Stimulated activated naive CD4-positive, alpha-beta T cell (primary cell): ENCODE measurements around the gene HIVEP1.
"Not testable (repeated sequence)": the region's sequence is repeated elsewhere in the genome, so short reads cannot be mapped to it uniquely, and the experiment has no call there.

Experiments
- DNase-seq, 6 experiments: peaks; one replicate each; lab custom pipeline; 2025; lab: John Stamatoyannopoulos, UW

The HIVEP1 gene

DNA sequence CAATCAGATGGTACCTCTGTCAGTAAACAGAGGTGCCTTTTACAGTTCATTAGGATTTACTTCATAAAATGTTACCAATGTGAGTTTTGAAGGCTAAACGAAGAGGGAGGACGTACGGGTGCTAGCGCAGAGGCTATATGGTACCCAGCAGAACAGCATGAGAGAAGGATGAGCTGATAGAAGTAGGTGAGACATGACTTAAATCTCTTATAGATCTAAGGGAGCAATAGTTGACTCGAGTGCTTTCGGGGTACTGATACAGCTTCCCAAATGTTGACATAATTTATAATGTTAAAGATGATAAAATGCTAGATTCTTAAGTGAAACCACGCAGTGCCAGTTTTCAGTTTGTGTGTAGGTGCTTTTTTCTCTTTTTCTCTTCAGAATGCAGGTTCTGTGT is 72.6 kb downstream of the HIVEP1 start:
- DNase-seq = no peak

DNA sequence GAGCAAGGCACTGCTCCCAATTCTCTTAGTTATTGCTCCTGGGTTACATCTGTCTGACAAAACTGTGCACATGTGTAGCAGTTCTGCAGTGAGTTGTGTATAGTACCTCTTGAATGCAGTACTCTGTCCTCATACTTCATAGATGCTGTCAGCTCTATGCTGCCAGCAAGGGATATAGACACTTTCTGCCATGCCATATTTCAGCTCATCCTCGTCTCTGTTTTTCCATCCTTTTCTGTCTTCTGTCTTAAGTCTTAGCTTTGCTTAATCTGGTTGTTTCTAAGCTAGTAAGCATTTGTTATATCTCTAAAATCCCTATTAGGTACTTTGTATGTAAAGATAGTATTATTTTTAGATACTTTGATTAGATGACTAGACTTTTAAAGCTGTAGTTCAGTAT is 76.4 kb downstream of the HIVEP1 start:
- no peak for DNase-seq

DNA sequence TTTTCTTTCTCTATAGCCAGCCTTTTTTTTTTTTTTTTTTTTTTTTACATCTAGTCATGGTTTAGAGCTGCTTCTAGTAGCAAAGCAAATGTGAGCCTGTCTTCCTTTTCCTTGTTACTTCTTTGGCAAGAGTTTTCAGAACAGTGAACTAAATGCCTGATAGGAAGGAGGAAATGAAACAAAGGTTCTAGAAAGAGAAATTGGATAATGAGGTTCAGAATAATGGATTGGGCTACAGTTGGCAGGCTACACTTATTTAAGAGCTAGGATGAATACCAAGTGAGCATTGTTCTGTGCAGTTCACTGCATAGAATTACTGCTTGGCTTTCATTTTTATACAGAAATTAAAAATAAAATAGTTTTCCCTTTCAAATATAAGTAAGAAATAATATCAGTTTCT is 78.6 kb downstream of the HIVEP1 start:
- DNase-seq = no peak

DNA sequence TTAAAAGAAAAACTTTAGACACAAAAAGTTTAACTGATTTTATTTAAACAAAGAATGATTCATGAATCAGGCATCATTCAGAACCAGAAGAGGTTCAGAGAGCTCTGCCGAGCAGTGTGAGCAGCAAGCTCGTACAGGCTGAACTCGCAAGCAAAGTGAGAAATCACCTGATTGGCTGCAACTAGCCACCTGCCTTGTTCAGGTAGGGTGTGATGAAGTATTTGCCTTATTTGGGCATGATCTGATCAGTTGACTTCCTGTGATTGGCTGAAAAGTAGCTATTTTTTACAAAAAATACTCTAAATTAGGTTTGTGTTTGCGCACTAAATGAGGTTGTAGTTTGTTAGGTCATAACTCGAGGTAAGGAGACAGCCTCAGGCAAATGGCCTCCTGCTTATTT is 80.7 kb downstream of the HIVEP1 start:
- no peak for DNase-seq

DNA sequence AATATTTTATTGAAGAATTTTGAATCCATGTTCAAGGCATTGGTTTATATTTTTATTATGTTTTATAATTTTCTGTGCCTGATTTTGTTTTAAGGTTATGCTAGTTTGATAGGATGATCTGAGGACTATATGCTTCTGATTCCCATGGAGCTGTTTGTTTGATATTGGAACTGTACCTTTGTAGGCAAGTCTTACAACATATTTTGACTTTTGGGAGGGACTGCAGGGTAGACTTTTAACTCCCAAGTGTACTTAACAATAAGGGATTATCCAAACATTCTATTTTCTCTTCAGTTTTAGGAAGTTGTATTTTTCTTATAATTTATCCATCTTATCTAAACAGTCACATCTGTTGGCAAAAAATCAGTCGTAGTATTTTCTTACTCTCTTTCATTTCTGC is 82.6 kb downstream of the HIVEP1 start:
- no peak for DNase-seq

DNA sequence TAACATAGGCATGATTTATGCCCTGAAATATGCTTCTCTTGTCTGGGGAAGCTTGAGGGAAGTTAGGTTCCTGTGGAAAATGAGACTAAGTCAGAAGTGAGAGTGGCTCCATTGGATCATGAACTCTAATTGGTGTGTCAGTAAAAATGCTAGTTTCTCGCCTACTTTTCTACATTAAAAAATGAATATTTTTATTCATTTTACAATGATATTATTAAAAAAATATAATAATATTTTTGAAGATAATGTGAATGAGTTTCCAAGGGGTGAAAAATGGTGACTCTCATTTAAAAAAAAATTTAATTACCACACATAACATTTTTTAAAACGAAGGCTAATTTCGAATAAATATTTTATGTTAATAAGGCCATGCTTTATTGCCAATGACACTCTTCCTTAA is 84.2 kb downstream of the HIVEP1 start:
- DNase-seq = no peak

DNA sequence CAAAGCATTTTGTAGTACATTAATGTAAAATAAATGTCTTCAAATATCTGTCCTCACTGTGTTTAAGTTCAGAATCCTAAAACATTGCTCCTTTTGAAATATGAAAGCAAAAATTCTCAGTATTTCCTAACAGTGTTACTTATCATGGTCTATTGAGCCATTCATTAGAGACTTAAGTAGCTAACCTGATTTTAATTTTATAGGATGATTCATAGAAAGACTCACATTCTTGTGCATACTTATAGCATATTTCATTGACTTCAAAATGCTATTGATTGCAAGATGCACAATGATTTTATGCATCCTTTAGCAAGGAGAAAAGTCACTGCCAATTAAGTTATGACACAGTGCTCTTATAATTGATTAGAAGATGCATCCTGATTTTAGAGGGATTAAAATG is 85.7 kb downstream of the HIVEP1 start:
- no peak for DNase-seq

DNA sequence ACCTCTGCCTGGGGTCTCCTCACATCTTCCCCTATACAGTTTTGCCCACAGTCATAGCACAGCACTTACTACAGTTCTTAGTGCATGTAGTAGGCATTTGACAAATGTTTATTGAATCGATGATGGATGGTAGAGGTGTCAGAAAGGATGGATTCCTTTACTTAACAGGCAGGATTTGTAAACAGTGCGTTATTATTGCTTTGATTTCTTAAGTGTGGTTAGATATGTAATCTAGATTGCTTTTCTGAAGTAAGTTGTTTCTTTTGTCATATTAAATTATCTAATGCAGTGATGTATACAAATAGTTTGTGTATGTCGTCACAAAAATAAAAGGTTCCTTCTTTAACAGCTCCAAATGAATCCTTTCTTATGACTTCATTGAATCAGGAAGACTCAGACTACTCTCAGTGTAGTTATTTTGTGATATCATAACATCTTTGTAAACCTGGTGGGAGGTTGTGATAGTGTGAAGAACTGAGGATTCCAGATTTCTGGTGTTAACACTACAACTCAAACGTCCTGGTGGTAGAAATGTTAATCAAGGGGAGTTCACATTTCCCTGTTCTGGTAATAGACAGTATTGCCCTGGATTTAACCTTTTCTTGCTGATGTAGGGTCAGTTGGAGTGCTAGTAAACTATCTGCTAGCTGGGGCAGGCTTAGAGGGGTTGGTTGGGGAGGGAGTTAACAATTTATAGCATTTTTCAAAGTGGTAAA is 87.7 kb downstream of the HIVEP1 start:
- no peak for DNase-seq

DNA sequence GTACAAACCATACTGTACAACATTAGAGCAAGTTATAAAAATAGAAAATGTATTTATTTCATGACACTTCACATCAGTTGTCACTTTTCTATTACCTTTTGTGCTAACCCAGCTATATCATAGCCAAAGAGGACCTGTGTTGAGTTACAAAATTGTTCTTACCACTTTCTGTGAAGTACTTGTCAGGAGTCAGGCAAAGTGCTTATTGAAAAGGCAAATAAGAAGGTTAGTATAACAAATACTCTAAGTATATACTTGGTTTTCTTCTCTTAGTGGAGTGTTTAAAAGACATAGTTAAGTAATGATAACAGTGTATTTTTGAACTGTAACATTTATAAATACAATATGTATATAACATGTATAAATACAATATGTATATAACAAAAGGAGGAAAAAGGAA is 88.9 kb downstream of the HIVEP1 start:
- no peak for DNase-seq

DNA sequence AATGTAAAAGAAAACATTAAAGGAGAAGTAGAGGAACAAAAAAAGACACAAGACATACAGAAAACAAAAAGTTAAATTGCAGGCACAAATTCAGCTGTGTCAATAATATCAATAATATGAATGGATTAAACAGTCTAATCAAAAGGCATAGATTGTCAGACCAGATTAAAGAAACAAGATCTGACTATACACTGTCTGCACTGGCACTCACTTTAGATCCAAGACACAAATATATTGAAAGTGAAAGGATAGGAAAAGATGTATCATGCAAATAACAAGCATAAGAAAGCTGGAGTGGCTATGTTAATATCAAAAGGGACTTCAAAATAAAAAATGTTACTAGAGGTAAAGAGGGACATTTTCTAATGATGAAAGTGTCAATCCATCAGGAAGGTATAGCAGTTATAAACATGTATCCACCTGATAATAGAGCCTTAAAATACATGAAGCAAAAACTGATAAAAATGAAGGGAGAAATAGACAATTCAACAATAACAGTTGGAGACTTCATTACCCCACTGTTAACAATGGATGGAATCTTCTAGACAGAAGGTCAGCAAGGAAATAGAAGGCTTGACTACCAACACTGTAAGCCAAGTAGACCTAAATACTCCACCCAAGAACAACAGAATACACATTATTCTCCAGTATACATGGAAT is 89.7 kb downstream of the HIVEP1 start:
- DNase-seq = no peak

DNA sequence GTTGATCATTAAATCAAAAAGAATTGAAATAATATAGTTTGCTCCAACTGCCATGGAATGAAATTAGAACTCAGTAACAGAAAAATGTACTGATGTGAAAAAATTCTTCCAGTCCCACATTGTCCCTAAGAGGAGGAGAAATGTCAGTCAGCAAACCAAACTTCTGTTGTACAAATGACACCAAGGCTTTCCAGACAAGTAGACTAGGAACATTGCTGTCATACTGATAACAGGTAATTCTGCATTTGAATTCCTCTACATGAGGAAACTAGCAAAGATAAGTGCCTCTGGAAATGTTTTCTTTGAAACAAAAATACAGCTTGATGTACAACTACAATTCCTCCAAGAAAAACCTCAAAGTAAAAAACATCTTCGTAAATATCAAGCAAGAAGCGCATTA is 90.2 kb downstream of the HIVEP1 start:
- no peak for DNase-seq

DNA sequence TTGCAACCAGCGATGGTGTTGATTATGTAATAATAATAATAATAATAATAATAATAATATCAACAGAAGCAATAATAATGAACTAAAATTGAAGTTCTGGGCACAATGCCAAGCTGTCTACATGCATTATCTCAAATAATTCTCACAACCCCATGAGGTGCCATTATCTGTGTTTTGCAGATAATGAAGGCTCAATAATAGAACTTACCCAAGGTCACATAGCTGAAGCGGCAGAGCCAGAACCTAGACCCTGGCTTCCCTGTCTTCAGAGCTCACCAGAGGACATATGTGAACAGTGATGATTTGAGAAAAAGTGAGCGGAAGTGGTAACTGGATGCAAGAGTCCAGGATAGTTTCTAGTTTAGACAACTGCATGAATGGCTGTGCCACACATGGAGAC is 91.0 kb downstream of the HIVEP1 start:
- no peak for DNase-seq

DNA sequence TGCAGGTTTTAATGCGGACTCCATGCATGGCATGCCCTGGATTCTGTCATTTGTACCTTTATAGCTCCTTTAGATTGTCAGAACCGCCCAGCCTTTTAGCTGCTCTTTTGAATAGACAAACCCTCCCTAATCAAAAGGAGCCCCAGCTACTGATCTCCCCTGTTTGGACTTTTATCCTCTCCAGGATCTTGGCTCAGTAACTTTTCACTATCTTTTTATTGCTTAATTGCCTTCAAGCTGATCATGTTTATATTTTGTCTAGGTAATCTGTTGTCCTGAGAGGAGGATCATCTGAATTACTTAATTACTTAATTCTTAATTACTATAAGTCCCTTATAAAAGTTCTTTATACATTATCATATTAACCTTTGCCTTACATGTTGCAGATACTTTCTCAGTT is 93.2 kb downstream of the HIVEP1 start:
- DNase-seq = no peak

DNA sequence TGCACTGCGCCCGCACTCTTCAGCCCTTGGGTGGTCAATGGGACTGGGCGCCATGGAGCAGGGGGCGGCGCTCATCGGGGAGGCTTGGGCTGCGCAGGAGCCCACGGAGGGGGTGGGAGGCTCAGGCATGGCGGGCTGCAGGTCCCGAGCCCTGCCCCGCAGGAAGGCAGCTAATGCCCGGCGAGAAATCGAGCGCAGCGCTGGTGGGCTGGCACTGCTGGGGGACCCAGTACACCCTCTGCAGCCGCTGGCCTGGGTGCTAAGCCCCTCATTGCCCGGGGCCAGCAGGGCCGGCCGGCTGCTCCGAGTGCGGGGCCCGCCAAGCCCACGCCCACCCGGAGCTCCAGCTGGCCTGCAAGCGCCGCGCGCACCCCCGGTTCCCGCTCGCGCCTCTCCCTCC is 96.3 kb downstream of the HIVEP1 start:
- not testable (repeated sequence) for DNase-seq

DNA sequence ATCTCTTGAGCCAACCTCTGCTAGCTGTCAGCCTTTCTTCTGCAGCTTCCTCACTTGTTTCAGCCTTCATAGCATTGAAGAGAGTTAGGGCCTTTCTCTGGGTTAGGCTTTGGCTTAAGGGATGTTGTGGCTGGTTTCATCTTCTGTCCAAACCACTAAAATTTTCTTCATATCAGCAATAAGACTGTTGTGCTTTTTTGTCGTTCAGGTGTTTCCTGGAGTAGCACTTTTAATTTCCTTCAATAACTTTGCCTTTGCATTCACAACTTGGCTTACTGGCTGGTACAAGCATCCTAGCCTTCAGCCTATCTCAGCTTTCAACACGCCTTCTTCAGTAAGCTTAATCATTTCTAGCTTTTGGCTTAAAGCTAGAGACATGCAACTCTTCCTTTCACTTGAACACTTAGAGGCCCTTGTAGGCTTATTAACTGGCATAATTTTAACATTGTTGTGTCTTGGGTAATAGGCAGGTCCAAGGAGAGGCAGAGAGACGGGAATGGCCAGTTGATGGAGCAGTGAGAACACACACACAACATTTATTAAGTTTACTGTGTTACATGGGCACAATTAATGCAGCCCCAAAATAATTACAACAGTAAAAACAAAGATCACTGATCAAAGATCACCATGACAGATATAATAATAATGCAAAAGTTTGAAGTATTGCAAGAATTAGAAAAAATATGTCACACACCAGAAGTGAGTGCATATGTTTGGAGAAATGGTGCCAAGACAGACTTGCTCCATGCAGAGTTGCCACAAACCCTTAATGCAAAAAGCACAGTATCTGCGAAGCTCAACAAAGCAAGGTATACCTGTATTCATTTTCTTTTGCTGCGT is 98.6 kb downstream of the HIVEP1 start:
- peak in 3 of 6 experiments; percentile 39 to 46 (median 46) for DNase-seq

DNA sequence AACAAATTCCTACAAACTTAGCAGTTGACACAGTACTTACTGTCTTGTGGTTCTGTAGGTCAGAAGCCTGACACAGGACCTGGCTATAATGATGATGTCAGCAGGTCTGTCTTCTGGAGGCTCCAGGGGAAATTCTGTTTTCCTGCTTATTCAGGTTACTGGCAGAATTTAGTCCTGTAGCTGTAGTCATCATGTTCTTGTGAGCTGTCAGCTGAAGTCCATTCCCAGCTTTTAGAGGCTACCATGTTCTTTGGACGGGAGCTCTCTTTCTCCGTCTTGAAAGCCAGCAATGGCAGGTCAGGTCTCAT is 99.2 kb downstream of the HIVEP1 start:
- no peak for DNase-seq

DNA sequence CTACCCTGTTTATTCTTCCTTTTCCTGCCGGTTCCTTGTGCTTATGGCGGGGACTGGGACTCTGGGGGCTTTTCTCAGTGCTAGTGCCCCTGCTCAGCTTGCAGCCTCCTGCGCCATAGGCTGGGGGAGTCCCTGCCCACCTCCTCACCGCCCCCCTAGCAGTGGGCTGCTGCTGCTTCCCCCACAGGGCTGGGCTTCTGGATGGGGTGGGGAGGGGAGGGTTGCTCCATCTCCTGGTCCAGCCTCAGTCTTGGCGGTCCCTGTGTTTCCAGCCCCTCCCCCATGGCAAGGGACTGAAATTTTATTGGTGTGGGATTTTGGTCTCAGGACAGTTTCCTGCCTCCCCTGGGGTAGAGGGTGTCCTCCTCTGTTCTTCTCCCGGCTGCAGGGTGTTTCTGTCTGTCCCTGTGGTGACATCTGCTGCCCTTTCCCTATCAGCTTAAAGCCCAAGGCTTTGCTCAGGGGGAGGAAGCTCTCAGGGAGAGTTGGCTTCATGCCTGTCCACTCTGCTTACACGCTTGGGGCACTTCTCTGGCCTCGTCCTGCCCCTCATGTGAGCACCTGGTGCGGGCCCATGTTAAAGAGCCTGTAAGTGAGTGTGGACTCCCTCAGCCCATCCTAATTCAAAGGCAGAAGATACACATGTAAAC is 100.6 kb downstream of the HIVEP1 start:
- no peak for DNase-seq

DNA sequence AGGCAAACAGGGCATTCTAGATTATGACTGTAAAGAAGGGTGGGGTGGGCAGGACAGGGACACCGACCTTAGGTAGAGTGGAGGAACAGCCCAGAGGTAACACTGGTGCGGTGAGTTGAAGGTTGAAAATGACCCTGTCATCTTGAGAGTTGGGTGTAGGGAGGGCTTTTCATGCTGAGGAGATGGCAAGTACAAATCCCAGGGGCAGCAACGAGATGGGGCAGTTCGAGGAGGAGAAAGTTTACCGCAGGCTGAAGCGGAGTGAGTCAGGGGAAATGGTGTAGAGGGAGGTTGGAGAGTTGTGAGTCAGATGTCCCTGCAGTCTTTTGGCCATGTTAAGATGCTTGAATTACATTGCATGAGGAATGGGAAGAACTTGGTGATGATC is 101.1 kb downstream of the HIVEP1 start:
- DNase-seq = no peak

DNA sequence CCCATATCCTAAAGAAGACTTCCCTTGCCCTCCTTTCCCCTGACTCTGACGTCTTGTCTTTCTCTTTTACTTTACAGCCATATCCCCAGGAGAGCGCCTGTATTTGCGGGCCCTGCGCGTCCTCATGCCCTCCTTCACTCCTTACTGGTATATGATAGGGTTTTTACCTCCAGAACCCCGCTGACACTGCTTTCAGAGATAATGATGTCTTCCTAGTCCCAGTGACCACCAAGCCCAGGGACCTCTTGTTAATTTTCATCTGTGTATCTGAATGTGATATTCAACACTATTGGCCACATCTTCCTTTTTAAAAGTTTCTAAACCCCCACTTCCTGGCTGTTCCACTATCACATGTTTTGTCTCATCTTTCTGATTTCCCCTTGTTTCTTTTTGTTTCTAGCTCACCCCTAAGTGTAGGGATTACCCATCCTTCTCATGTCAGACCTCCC is 102.0 kb downstream of the HIVEP1 start:
- no peak for DNase-seq

DNA sequence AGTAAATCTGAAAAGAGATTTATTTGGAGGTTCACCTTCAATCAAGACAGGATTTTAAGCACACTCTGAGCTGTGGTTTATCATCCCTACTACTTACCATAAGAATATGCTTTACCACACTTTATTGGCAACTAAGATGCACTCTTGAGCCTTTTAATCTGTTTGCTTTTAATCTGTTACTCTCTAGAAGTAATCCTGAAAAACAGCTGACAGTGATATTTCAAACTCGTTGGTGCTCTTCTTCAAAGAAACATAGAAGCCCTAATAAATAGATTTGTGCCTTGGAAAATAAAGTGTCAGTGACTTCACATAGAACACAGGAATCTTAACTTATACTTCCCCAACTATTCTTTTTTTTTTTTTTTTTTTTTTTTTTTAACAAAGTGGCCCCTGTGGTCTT is 102.9 kb downstream of the HIVEP1 start:
- no peak for DNase-seq

DNA sequence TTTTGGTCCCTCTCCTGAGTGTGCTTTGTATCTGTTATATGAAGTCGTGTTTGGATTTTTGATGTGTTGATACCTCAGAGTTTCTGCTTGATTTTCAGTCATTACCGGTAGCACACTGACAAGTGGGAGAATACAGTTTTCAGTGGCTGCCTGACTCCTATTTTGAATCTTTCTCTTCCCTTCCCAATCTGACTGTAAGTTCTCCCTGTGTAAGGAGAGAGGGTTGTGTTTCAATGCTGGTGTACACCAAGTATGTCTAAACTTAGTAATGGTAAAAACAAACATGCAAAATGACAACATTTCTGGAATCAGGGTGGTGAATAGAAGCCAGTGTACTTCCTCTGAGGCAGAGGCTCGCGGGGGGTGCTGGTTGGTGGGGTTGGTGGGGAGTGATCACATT is 103.4 kb downstream of the HIVEP1 start:
- no peak for DNase-seq

DNA sequence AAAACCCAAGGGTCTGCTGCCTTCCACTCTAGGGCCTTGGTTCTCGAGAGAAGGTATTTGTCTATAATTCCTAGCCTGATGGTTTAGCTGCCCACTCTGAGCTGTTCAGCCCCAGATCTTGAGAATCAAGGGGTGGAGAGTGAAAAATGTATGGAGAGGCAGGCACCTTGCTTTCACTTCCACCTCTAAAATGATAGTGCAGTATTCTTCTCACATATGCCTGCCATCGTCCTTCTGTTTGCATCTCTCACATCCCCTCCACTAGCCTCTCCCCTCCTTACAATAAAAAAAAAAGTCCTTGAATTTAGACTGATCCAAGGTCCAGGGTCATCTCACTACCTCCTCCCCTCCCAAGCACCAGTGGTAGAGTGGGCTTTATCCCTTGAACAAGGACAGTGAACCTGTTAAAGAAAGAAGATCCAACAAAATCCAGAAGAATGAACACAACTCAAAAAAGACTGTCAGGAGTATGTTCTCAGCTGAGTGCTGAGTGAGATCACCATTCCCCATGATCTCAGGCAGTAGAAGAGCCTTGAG is 104.2 kb downstream of the HIVEP1 start:
- DNase-seq = no peak
